HepG2 (cell line): ENCODE measurements around the gene PPDPF.

Experiments used
- CEBPB ChIP-seq: IDR thresholded peaks from 2 replicates; pipeline ENCODE4 v1.6.1; 2011; ENCODE audit warnings: low read depth, low read length, improper control_type of control experiment, borderline replicate concordance
- CHD2 ChIP-seq: IDR thresholded peaks from 2 replicates; pipeline ENCODE4 v1.6.1; 2011; ENCODE audit warnings: low read depth, low read length, improper control_type of control experiment
- FOSL1 ChIP-seq: sonication (generic); formaldehyde crosslinking; IDR thresholded peaks from 2 replicates; pipeline ENCODE4 v1.9.0; 2021; ENCODE audit warnings: missing genetic modification reagents, borderline replicate concordance
- FOXM1 ChIP-seq: sonication (generic); formaldehyde crosslinking; IDR thresholded peaks from 2 replicates; pipeline ENCODE4 v1.5.0; 2020; ENCODE audit warnings: missing genetic modification reagents
- MEIS2 ChIP-seq: sonication (generic); formaldehyde crosslinking; IDR thresholded peaks from 2 replicates; pipeline ENCODE4 v1.9.0; 2021; ENCODE audit warnings: mild to moderate bottlenecking, missing genetic modification reagents
- POLR2A ChIP-seq, 2 experiments: IDR thresholded peaks; 2 replicates each; pipeline ENCODE4 v1.6.1; 2011; ENCODE audit warnings: low read depth in 2 of 2, low read length in 2 of 2, mild to moderate bottlenecking in 1 of 2, moderate library complexity in 1 of 2; ENCODE audit not compliant: insufficient read depth in 1 of 2
- SIN3A ChIP-seq: IDR thresholded peaks from 2 replicates; pipeline ENCODE4 v1.6.1; 2011; ENCODE audit warnings: low read depth, mild to moderate bottlenecking, control low read depth, low read length, borderline replicate concordance
- TCF7 ChIP-seq: sonication (generic); IDR thresholded peaks from 2 replicates; pipeline ENCODE4 v1.6.1; 2016; ENCODE audit warnings: antibody characterized with exemption, low read depth
- ZNF749 ChIP-seq: sonication (generic); formaldehyde crosslinking; IDR thresholded peaks from 2 replicates; pipeline ENCODE4 v1.8.0; 2022; ENCODE audit warnings: mild to moderate bottlenecking, missing genetic modification reagents, moderate library complexity, borderline replicate concordance
- TF ChIP-seq, protein P1 (sequence below): sonication (generic); formaldehyde crosslinking; IDR thresholded peaks from 2 replicates; pipeline ENCODE4 v1.9.0; 2022; ENCODE audit warnings: missing genetic modification reagents, mild to moderate bottlenecking, borderline replicate concordance
- TF ChIP-seq, protein P2 (sequence below): sonication (generic); formaldehyde crosslinking; IDR thresholded peaks from 2 replicates; pipeline ENCODE4 v1.5.0; 2020; ENCODE audit warnings: mild to moderate bottlenecking, missing genetic modification reagents, moderate library complexity
- TF ChIP-seq, protein P3 (sequence below): sonication (generic); formaldehyde crosslinking; conservative IDR thresholded peaks from 2 replicates; pipeline ENCODE4 v1.4.0; 2020; ENCODE audit warnings: missing genetic modification reagents
- TF ChIP-seq, protein P4 (sequence below): sonication (generic); formaldehyde crosslinking; IDR thresholded peaks from 2 replicates; pipeline ENCODE4 v1.8.0; 2022; ENCODE audit warnings: missing genetic modification reagents, mild to moderate bottlenecking, moderate library complexity, borderline replicate concordance

DNA sequence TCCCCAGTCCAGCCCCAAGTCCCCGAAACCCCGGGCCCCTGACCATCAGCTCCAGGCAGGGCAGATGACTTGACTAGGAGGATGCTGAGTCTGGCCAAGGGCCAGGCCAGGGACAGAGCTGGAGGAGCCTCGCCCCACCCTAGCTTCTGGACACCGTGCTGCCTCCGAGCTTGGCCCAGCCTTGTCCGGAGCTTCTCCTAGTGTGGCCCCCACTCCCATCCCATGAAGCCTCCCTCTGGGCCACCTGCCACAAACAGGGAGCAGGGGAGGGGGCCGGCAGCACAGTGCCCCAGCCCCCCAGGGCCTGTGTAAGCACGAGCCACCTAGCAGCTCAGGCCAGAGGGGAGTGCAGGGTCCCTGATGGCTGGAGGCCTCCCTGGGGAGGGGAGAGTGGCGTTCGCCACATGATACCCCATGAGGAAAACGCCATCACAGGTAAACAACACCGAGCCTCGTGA, 27.0 kb upstream of the PPDPF start:
- TF ChIP-seq FOSL1 (CRISPR knock-in tag) (no peak), SIN3A (no peak), CEBPB (no peak), POLR2A (IDR thresholded peaks at IDR 0.05; ENCODE audit: insufficient read depth in 1 of 2, low read depth in 2 of 2, low read length in 2 of 2) (no peak), CHD2 (no peak), MEIS2 (CRISPR knock-in tag) (no peak), FOXM1 (CRISPR knock-in tag) (no peak), ZNF749 (CRISPR knock-in tag) (no peak), TCF7 (no peak)
- TF ChIP-seq, protein P1, sequence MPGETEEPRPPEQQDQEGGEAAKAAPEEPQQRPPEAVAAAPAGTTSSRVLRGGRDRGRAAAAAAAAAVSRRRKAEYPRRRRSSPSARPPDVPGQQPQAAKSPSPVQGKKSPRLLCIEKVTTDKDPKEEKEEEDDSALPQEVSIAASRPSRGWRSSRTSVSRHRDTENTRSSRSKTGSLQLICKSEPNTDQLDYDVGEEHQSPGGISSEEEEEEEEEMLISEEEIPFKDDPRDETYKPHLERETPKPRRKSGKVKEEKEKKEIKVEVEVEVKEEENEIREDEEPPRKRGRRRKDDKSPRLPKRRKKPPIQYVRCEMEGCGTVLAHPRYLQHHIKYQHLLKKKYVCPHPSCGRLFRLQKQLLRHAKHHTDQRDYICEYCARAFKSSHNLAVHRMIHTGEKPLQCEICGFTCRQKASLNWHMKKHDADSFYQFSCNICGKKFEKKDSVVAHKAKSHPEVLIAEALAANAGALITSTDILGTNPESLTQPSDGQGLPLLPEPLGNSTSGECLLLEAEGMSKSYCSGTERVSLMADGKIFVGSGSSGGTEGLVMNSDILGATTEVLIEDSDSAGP (CRISPR knock-in tag) = no peak
- TF ChIP-seq, protein P2, sequence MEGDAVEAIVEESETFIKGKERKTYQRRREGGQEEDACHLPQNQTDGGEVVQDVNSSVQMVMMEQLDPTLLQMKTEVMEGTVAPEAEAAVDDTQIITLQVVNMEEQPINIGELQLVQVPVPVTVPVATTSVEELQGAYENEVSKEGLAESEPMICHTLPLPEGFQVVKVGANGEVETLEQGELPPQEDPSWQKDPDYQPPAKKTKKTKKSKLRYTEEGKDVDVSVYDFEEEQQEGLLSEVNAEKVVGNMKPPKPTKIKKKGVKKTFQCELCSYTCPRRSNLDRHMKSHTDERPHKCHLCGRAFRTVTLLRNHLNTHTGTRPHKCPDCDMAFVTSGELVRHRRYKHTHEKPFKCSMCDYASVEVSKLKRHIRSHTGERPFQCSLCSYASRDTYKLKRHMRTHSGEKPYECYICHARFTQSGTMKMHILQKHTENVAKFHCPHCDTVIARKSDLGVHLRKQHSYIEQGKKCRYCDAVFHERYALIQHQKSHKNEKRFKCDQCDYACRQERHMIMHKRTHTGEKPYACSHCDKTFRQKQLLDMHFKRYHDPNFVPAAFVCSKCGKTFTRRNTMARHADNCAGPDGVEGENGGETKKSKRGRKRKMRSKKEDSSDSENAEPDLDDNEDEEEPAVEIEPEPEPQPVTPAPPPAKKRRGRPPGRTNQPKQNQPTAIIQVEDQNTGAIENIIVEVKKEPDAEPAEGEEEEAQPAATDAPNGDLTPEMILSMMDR (CRISPR knock-in tag) = no peak
- TF ChIP-seq, protein P3, sequence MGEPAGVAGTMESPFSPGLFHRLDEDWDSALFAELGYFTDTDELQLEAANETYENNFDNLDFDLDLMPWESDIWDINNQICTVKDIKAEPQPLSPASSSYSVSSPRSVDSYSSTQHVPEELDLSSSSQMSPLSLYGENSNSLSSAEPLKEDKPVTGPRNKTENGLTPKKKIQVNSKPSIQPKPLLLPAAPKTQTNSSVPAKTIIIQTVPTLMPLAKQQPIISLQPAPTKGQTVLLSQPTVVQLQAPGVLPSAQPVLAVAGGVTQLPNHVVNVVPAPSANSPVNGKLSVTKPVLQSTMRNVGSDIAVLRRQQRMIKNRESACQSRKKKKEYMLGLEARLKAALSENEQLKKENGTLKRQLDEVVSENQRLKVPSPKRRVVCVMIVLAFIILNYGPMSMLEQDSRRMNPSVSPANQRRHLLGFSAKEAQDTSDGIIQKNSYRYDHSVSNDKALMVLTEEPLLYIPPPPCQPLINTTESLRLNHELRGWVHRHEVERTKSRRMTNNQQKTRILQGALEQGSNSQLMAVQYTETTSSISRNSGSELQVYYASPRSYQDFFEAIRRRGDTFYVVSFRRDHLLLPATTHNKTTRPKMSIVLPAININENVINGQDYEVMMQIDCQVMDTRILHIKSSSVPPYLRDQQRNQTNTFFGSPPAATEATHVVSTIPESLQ (CRISPR knock-in tag) = no peak
- TF ChIP-seq, protein P4, sequence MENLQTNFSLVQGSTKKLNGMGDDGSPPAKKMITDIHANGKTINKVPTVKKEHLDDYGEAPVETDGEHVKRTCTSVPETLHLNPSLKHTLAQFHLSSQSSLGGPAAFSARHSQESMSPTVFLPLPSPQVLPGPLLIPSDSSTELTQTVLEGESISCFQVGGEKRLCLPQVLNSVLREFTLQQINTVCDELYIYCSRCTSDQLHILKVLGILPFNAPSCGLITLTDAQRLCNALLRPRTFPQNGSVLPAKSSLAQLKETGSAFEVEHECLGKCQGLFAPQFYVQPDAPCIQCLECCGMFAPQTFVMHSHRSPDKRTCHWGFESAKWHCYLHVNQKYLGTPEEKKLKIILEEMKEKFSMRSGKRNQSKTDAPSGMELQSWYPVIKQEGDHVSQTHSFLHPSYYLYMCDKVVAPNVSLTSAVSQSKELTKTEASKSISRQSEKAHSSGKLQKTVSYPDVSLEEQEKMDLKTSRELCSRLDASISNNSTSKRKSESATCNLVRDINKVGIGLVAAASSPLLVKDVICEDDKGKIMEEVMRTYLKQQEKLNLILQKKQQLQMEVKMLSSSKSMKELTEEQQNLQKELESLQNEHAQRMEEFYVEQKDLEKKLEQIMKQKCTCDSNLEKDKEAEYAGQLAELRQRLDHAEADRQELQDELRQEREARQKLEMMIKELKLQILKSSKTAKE (CRISPR knock-in tag) = no peak
